Fibroblast of lung (primary cell): ENCODE results near the gene ZBTB34. TPM values are rescaled to one million over a fixed set of nuclear protein-coding genes. Genes with fewer than 3 reads are reported as not detected.
"Not testable (repeated sequence)": the region's sequence is repeated elsewhere in the genome, so short reads cannot be mapped to it uniquely, and the experiment has no call there.

Experiments used
- DNase-seq, 2 donors: peaks; one replicate each; pipeline versions ENCODE4 v3.0.0 to v3.0.0-alpha.2; 2010; ENCODE audit warnings: low read depth in 2 of 2
- H2AFZ ChIP-seq: 2 replicates; pipeline ENCODE4 v1.5.1; 2012; ENCODE audit warnings: low read length, control low read depth, inconsistent platforms
- H3K27ac ChIP-seq: 2 replicates; pipeline ENCODE4 v1.5.1; 2011; ENCODE audit warnings: low read length, control low read depth; ENCODE audit not compliant: insufficient read depth
- H3K27me3 ChIP-seq: 2 replicates; pipeline ENCODE4 v1.5.1; 2011; ENCODE audit warnings: mild to moderate bottlenecking, low read length; ENCODE audit not compliant: control insufficient read depth, insufficient read depth
- H3K36me3 ChIP-seq: 2 replicates; pipeline ENCODE4 v1.5.1; 2011; ENCODE audit warnings: low read length; ENCODE audit not compliant: control insufficient read depth, insufficient read depth
- H3K4me1 ChIP-seq: 2 replicates; pipeline ENCODE4 v1.5.1; 2011; ENCODE audit warnings: low read length; ENCODE audit not compliant: control insufficient read depth, insufficient read depth; ENCODE audit errors: extremely low read depth
- H3K4me2 ChIP-seq: 2 replicates; pipeline ENCODE4 v1.5.1; 2011; ENCODE audit warnings: low read length, control low read depth; ENCODE audit not compliant: insufficient read depth; ENCODE audit errors: extremely low read depth
- H3K4me3 ChIP-seq, 4 experiments: fragments of 200-600 bp in 1 of 4; sonication (generic) in 1 of 4; replicated peaks in 1 of 4; 2 replicates each; pipeline ENCODE4 v1.5.1; 2011 to 2016; ENCODE audit warnings: low read length in 4 of 4, low read depth in 3 of 4, mild to moderate bottlenecking in 3 of 4, control low read depth in 2 of 4, inconsistent platforms in 1 of 4, mixed read lengths in 1 of 4; ENCODE audit not compliant: insufficient read depth in 1 of 4; ENCODE audit errors: control extremely low read depth in 1 of 4
- H3K79me2 ChIP-seq: 2 replicates; pipeline ENCODE4 v1.5.1; 2012; ENCODE audit warnings: mild to moderate bottlenecking, low read length, inconsistent platforms; ENCODE audit not compliant: control insufficient read depth, insufficient read depth
- H3K9ac ChIP-seq: 2 replicates; pipeline ENCODE4 v1.5.1; 2011; ENCODE audit warnings: mild to moderate bottlenecking, low read length, control low read depth; ENCODE audit not compliant: insufficient read depth
- H3K9me3 ChIP-seq: 2 replicates; pipeline ENCODE4 v1.5.1; 2012; ENCODE audit warnings: low read depth, low read length; ENCODE audit not compliant: control insufficient read depth, insufficient read depth
- H4K20me1 ChIP-seq: 2 replicates; pipeline ENCODE4 v1.5.1; 2011; ENCODE audit warnings: low read length; ENCODE audit not compliant: control insufficient read depth, insufficient read depth; ENCODE audit errors: extremely low read depth
- EZH2 ChIP-seq: IDR thresholded peaks from 2 replicates; pipeline ENCODE4 v1.5.1; 2012; ENCODE audit warnings: low read length, control low read depth, mild to moderate bottlenecking; ENCODE audit errors: missing control alignments
- polyA plus RNA-seq, 2 donors: library from polyadenylated mRNA; depleted of rRNA in 1 of 2; stranded (reverse) in 1 of 2; unstranded in 1 of 2; fragments of >200 nt; gene quantifications; 2 replicates each; pipeline ENCODE4 v1.2.1, GENCODE V29; 2011 to 2012; ENCODE audit warnings: missing spikeins in 1 of 2
- total RNA-seq: library from RNA; depleted of rRNA; stranded (reverse); fragments of >200 nt; gene quantifications from 2 replicates; pipeline ENCODE4 v1.2.1, GENCODE V29; 2014
- TF ChIP-seq, protein P1 (sequence below), 2 donors: IDR thresholded peaks in 1 of 2; conservative IDR thresholded peaks in 1 of 2; 1 replicate in 1 of 2; 2 replicates in 1 of 2; pipeline ENCODE4 v1.5.1; 2011 to 2012; ENCODE audit warnings: low read length in 2 of 2, control low read depth in 1 of 2, inconsistent platforms in 1 of 2, low read depth in 1 of 2, mild to moderate bottlenecking in 1 of 2

Gene ZBTB34
- total and polyA plus RNA-seq, 2 donors (not counting 1 experiment from before 2014, with no cell fraction given), result 6.8 to 7.0 TPM

DNA sequence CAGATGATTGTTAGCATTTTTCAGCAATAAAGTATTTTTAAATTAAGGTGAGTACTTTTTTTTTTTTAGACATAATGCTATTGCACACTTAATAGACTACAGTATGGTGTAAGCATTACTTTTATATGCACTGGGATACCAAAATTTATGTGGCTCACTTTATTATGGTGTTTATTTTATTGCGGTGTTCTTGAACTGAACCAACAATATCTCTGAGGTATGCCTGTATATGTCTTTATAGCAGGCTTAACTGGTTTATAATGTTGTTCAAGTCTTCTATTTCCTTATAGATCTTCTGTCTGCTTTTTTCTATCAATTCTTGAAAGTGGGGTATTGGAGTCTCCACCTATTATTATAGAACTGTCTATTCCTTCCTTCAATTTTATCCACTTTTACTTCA, 37.6 kb upstream of the ZBTB34 start:
- Histone ChIP-seq H3K36me3 (no peaks in the 10 kb centered on the region), H3K4me3 (no peak overlapping the region), H4K20me1 (no peaks in the 10 kb centered on the region), H3K27ac (no peak overlapping the region), H3K27me3 (no peaks in the 10 kb centered on the region), H3K9me3 (no peaks in the 10 kb centered on the region), H3K4me2 (no peak overlapping the region), H3K4me1 (no peaks in the 10 kb centered on the region), H3K79me2 (peaks cover 16% of the 10 kb centered on the region), H2AFZ (no peak overlapping the region), H3K9ac (no peak overlapping the region)
- no peak for TF ChIP-seq EZH2
- TF ChIP-seq, protein P1, sequence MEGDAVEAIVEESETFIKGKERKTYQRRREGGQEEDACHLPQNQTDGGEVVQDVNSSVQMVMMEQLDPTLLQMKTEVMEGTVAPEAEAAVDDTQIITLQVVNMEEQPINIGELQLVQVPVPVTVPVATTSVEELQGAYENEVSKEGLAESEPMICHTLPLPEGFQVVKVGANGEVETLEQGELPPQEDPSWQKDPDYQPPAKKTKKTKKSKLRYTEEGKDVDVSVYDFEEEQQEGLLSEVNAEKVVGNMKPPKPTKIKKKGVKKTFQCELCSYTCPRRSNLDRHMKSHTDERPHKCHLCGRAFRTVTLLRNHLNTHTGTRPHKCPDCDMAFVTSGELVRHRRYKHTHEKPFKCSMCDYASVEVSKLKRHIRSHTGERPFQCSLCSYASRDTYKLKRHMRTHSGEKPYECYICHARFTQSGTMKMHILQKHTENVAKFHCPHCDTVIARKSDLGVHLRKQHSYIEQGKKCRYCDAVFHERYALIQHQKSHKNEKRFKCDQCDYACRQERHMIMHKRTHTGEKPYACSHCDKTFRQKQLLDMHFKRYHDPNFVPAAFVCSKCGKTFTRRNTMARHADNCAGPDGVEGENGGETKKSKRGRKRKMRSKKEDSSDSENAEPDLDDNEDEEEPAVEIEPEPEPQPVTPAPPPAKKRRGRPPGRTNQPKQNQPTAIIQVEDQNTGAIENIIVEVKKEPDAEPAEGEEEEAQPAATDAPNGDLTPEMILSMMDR (conservative IDR thresholded peaks at IDR 0.05 in 1 of 2, IDR thresholded peaks at IDR 0.05 in 1 of 2; ENCODE audit: low read depth in 1 of 2, low read length in 2 of 2), result no peak
- DNase-seq, result no peak

DNA sequence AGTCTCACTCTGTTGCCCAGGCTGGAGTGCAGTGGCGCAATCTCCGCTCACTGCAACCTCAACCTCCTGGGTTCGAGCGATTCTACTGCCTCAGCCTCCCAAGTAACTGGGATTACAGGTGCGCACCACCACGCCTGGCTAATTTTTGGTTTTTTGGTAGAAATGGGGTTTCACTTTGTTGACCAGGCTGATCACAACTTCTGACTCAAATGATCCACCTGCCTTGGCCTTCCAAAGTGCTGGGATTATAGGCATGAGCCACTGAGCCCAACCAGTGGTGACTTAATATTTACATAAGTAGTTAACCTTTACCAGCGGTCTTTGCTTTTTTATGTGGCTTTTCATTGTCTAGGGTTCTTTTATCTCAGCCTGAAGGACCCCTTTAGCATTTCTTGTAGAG, 36.4 kb upstream of the ZBTB34 start:
- H3K9me3 ChIP-seq, DNase-seq, H3K27ac ChIP-seq, H3K9ac ChIP-seq, H3K79me2 ChIP-seq, H2AFZ ChIP-seq, H3K4me2 ChIP-seq, H3K4me1 ChIP-seq, H3K4me3 ChIP-seq, H3K27me3 ChIP-seq, H3K36me3 ChIP-seq, H4K20me1 ChIP-seq: not testable (repeated sequence)

GRCh38 chr9:126827227-126827626, 33.2 kb upstream of the ZBTB34 start:
- peaks cover 4% of the 10 kb centered on the region for H3K79me2 ChIP-seq
- no peaks in the 10 kb centered on the region for H3K27me3 ChIP-seq
- no peak overlapping the region for H3K4me2 ChIP-seq
- H3K4me1 ChIP-seq, result no peaks in the 10 kb centered on the region
- no peaks in the 10 kb centered on the region for H3K9me3 ChIP-seq
- H3K4me3 ChIP-seq, result no peak overlapping the region
- H3K9ac ChIP-seq, result no peak overlapping the region
- H3K27ac ChIP-seq, result no peak overlapping the region
- no peak for DNase-seq
- no peak overlapping the region for H2AFZ ChIP-seq
- H3K36me3 ChIP-seq, result no peaks in the 10 kb centered on the region
- H4K20me1 ChIP-seq, result no peaks in the 10 kb centered on the region
- no peak for TF ChIP-seq EZH2
- TF ChIP-seq, protein P1 (conservative IDR thresholded peaks at IDR 0.05 in 1 of 2, IDR thresholded peaks at IDR 0.05 in 1 of 2; ENCODE audit: low read depth in 1 of 2, low read length in 2 of 2), result no peak
